GM18870 (cell line): ENCODE results near the gene MCF2L.
"Not testable (repeated sequence)": the region's sequence is repeated elsewhere in the genome, so short reads cannot be mapped to it uniquely, and the experiment has no call there.

Experiments
- ATAC-seq: cut with Tn5 transposase; IDR thresholded peaks from one replicate; pipeline ENCODE4 v1.9.1; 2021; ENCODE audit warnings: moderate library complexity; ENCODE audit not compliant: unreplicated experiment

MCF2L gene

DNA sequence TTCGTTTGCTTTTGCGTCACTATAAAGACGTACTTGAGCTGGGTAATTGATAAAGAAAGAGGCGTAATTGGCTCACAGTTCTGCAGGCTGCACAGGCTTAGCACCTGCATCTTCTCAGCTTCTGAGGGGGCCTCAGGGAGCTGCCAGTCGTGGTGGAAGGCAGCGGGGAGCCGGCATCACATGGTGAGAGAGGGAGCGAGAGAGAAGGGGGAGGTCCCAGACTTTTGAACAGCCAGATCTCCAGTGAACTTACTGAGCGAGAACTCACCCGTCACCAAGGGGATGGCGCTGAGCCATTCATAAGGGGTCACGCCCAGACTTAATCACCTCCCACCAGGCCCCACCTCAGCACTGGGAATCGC, 77.8 kb downstream of the MCF2L start:
- ATAC-seq: no peak

DNA sequence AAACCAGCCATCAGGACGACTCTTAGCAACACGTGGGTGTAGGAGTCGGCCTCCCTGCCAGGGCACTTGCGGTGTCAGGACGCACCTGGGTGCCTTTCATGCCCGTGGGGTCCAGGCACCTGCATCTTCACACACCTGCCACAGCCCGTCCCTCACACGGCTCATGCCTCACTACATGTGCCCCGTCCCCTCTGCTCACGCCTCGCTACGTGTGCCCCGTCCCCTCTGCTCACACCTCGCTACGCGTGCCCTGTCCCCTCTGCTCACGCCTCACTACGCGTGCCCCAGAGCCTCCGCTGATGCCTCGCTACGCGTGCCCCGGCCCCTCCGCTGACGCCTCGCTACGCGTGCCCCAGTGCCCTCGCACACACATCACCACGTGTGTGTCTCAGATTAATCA, 78.6 kb downstream of the MCF2L start:
- ATAC-seq: no peak

DNA sequence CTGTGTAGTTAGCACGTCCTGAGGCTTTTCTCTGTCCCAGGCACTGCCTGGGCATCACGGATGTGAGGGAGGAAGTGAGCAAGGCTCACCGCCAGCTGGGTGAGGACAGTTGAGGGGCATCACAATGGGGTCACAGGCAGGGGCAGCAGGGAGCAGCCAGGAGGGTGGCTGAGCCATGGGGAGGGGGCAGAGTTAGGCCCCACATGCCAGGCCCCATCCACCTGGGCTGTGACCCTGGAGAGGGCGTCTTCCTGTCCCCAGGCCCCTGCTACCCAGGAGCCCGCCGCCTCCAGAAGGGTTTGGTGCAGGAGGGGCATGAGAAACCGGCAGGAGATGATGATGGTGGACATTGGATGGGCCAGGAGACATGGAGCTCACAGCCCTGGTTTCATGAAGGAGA, 79.8 kb downstream of the MCF2L start:
- ATAC-seq: no peak

DNA sequence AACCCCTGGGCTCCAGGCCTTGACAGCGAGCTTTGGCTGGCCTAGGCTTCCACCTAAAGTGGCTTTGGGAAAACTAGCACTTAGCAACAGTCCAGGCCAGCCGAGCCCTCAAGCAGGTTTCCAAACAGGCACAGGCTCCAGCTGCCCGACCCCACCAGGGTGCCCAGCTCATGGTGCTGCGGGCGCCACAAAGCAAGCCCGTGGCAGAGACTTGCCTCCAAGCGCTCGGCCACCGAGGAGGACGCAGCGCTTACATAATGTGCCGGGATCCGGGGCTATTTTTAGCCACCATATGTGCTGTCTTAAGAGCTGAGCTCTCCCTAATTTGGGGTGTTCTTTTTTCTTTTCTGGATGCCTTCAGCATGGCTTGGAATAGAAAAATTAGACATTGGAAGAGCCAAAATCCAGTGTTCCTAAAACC, 80.5 kb downstream of the MCF2L start:
- no peak for ATAC-seq

DNA sequence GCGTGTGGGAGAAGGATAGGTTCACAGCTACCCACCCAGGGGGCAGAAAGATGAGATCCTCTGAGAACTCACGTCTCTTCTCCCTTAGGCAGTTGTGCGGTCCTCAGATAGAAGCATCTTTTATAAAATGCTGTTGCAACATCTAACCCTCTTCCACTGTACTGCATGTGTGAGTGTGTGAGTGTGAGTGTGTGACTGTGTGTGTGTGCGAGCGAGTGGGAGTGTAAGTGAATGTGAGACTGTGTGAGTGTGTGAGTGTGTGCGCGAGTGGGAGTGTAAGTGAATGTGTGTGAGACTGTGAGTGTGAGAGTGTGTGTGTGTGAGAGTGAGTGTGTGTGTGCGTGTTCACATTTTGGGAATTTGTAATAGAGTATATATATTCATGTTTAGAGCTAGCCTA, 81.0 kb downstream of the MCF2L start:
- ATAC-seq: no peak

DNA sequence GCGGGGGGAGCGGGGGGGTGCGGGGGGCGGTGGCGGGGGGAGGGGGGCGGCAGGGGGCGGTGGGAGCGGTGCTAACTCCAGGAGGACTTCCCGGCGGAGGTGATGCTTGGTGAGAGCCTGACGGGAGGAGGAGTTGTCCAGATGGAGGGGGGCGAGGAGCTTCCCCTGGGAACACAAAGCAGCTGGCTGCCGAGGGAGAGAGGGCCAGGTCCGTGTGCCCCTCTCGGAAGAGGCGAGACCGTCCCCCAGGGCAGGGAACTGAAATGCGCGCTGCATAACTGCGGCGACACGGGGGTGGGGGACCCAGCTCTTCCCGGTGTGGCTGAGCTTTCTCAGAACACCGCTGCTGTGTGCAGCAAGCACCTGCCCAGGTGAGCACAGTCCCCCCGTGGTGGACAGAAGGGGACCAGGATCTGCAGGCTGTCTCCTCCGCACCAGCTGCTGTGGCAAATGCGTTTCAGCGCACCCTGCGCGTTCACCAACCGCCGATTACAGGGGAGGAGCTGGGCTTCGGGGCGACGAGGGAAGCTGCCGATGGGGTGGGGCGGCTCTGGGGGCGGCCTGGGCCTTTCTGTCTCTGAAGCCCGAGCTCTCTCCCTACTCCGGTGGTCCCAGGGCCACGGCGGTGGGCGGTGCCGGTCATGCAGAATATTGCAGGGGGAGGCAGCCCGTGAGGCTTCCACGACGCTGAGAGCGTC, 81.9 kb downstream of the MCF2L start:
- no peak for ATAC-seq

DNA sequence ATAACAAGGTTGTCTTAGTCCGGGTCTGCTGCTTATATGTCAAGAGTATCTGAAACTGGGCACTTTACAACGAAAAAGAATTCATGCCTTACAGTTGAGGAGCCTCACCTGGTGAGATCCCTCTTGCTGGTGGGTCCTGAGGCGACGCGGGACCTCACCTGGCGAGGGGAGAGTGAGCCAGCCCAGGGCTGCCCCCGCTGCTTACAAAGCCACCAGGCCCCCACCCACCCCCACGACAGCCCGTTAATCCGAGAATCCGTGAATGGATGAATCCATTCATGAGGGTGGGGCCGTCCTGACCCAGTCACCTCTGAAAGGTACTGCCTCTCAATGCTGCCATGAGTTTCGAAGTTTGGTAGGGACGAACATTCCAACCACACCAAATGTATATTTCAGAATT, 82.6 kb downstream of the MCF2L start:
- no peak for ATAC-seq

DNA sequence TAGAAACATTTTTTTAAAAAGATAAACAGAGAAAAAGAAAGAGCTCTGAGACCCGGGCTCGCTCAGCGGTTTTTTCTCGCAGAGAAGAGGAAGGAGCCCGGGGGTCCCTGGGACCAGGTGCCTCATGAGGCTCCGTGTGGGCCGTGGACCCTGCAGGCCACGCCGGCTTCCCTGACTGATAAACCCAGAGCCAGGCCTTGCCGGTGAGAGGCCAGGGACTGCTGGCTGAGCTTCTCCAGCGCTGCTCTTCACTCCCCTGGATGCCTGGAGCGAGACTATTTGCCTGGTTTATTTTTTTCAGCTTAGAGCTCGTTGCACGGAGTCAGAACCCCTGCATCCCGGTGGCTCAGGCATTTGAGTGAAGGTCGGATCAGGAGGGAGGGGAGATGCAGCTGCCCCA, 83.2 kb downstream of the MCF2L start:
- ATAC-seq: no peak

DNA sequence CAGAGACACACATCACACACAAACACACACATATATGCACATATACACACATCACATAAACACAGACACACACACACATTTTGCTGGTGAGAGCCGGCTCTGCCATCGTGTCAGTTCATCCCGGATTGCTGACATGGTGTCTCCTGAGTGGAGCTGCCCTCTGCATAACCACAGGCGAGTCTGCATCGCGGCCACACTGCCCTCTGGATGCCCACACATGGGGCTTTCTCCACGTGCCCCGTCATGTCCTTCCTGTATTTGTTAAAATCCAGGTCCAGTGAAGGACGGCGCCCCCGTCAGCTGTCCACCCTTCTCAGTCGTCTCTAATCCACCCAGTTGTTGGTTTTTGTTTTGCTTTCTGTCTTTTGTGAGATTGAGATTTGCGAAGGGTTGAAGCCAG, 84.0 kb downstream of the MCF2L start:
- ATAC-seq: no peak

DNA sequence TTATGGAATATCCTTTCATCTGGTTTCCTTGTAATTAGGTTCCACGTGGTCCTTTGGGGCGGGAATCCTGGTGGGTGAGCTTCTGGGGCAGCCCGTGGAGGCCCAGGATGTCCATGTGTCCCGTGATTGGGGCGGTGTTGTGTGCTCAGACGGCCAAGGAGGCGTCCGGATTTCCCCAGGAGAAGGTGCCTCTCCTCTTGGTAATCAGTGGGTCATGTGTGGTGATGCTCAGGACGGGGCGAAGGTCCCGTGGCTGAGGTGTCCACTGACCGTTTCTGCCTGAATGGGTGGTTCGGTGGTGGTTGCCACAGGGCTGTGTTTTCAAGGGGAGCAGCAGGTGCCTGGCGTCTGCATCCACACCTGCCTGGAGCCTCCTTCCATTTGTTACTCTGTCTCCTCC, 84.4 kb downstream of the MCF2L start:
- ATAC-seq: no peak

DNA sequence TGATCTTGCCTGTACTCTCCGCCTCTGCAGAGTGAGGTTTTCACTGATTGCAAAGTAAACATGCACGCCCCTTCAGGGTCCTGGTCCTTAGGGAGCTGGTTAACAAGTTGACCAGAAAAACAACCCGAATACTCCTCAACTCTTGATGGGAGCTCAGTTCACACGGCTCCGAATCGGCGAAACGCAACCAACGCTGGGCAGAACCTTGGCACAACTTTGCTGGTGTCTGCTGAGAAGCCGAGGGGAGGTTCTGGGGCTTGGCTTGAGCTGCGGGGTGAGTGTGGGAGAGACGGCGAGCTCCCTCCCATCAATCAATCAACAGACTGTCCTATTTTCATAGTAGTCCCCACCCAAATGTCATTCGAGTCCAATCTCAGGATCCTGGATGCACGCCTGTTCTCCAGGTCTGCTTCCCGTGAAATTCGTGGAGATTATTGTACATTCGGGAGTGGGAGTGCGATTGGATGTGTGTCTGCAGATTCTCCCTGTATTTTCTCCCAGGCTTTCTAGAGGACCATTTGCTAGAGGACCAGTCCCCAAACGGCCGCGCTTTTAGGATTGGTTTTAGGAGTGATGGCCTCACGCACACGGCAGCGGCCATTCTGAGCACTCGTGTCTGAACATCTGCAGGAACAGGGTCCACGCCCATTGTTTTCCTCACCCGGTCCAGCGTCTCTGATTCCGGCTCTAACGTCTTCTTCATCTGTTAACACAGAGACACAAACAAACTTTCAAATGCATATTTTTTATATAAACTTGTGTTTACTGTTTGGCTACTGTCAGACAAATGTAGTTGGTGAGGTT, 85.0 kb downstream of the MCF2L start:
- no peak for ATAC-seq

DNA sequence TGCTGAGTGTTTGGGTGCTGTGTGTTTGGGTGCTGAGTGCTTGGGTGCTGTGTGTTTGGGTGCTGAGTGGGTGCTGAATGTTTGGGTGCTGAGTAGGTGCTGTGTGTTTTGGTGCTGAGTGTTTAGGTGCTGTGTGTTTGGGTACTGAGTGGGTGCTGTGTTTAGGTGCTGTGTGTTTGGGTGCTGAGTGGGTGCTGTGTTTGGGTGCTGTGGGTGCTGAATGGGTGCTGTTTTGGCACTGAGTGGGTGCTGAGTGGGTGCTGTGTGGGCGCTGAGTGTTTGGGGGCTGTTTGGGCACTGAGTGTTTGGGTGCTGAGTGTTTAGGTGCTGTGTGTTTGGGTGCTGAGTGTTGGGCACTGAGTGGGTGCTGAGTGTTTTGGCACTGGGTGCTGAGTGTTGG, 88.1 kb downstream of the MCF2L start:
- no peak for ATAC-seq

DNA sequence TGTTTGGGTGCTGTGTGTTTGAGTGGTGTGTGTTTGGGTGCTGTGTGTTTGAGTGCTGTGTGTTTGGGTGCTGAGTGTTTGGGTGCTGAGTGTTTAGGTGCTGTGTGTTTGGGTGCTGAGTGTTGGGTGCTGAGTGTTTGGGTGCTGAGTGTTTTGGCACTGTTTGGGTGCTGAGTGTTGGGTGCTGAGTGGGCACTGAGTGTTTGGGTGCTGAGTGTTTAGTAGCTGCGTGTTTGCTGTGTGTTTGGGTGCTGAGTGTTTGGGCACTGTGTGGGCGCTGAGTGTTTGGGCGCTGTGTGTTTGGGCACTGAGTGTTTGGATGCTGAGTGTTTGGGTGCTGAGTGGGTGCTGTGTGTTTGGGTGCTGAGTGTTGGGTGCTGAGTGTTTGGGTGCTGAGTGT, 88.5 kb downstream of the MCF2L start:
- ATAC-seq: not testable (repeated sequence)

DNA sequence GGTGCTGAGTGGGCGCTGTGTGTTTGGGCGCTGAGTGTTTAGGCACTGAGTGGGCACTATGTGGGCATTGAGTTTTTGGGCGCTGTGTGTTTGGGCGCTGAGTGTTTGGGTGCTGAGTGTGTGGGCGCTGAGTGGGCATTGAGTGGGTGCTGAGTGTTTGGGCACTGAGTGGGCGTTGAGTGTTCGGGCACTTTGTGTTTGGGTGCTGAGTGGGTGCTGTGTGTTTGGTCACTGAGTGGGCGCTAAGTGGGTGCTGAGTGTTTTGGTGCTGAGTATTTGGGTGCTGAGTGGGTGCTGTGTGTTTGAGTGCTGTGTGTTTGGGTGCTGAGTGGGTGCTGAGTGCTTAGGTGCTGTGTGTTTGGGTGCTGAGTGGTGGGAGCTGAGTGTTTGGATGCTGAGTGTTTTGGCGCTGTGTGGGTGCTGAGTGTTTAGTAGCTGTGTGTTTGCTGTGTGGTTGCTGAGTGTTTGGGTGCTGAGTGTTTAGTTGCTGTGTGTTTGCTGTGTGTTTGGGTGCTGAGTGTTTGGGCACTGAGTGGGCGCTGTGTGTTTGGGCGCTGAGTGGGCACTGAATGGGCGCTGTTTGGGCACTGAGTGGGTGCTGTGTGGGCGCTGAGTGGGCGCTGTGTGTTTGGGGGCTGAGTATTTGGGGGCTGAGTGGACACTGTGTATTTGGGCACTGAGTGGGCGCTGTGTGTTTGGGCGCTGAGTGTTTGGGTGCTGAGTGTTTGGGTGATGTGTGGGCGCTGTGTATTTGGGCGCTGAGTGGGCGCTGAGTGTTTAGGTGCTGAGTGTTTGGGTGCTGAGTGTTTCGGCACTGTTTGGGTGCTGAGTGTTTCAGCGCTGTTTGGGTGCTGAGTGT, 89.3 kb downstream of the MCF2L start:
- no peak for ATAC-seq

DNA sequence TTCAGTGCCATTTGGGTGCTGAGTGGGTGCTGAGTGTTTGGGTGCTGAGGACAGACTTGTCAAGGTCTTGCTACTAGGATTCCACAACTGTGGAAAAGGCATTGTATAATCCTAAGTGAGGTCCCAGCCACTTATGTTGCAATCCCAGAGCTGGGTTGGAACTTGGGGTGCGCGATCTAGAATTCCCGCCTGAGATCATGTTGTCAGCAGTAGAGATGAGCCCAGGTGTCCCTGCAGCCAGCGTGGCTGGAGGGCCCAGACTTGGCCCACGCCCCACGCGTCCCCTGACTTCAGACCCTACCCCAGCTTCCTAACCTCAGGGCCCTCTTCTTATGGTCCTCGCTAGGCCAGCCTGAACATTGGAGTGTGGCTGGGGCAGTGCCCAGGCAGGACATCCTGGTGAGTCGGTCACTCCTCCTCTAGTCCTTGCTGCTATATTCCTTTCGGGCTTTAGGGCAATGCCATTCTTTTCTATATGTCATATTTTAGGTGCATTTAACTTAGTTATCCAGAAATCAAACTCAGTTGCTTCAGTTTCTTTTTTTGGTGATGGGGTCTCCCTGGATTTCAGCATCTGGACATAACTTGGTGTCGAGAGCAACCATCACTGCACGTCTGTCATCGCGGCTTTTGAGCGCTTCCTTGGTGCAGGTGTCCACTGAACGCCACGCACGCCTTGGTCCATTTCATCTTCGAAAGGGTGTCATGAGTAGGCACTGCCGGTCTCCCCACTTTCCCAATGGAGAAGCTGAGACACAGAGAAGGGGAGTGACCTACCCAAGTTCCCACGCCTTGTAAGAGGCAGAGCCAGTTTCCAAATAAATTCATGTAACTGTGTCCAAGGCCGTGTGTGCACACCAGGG, 90.2 kb downstream of the MCF2L start:
- no peak for ATAC-seq

DNA sequence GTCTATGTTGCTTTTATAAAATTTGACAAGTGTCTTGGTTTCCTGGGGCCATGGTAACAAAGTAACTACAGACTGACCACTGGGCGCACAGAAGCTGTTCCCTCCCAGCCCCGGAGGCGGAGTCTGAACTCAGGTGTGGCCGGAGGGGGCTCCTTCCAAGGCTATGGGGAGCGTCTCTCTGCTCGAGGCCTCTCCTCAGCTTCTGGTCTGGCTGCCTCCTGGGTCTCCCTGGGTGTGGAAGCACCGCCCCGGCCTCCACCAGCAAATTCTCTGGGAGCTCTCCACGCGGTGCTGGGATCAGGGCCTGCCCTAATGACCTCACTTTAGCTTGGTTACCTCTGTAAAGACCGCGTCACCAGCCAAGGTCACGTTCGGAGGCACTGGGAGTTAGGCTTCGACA, 90.9 kb downstream of the MCF2L start:
- ATAC-seq: no peak

DNA sequence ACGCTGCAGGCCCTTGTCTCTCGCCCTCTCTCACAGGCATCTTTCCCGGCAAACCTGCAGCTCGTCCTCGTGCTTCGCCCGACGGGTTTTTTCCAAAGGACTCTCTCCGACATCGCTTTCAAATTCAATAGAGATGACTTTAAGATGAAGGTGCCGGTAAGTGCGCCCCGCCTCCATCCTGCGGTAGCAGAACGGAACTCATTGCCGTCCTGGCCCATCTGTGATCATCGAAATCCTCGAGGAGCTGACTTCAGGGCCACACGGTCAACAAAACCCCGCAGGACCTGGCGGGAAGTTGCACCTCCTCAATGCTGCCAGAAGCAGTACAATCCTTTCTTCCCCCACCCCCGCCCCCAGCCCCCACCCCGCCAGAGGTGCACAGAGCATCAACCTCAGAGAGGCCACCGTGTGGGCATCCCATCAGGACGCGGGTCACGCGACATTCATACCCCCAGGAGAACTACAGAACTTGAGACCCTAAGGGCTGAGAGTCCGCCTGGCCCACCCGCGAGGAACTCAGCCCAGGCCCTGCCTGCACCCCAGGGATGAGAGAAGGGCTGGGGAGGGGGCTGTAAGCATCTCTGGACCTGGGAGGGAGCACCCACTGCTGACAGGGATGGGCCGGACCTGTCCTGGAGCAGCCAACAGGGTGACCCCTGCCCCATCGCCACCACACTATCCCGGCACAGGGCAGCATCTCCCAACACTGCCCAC, 91.7 kb downstream of the MCF2L start:
- no peak for ATAC-seq

DNA sequence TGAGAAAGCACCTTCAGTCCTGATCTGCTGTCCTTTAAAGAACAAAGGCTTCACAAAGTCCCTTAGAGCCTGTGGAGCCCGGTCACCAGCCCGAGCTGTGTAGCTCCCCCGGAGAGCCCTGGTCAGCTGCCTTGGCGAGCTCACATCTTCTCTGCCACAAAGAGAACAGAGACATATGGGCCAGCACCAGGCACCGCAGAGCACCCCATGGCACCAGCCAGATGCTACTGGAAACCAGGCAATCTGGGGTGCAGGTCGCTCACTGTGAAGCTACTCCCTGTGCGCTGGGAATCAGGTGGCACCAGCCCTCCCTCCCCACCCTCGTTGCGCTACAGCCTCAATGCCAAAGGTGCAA, 92.2 kb downstream of the MCF2L start:
- ATAC-seq: no peak

DNA sequence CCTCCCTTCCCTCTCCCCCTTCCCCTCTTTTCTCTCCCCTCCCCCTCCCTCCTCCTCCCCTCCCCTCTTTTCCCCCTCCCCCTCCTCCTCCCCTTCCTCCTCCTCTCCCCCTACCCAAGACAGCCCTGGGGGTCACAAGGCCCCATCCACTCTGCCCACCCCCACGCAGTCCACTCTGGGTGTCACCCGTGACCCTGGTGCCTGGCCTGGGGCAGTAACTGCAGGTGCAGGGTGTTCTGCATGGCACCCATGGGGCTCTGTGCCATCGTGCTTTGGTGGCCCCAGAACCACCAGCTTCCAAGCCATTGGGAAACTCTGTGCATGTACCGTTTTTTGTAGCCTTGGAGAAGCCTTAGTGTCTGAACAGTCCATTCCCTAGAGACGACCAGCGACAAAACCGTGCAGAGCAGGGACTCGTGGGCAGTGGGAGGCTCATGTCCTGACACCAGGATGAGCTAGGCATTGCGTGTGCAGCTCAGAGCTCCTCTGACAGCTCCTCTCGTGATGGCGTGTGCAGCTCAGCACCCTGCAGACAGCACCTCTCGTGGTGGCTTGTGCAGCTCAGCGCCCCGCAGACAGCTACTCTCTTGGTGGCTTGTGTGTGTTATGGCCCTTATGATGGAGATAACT, 92.9 kb downstream of the MCF2L start:
- ATAC-seq: no peak

DNA sequence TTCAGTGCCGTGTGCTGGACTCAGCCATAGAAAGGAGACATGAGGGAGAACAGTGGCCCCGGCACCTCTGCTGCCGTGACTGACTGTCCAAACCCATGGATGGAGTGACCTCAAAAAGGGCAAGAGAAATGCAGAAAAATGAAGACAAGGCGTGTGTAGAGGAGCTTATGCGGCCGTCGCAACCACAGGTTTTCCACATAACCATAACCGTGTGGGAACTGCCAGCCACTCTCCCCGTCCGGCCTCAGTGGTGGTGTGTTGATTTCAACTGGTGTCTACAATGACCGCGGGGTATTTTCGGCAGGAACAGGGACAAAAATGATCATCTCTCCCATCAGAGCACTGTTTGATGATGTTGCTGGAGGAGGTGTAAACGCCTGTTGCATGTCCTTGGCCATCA, 93.7 kb downstream of the MCF2L start:
- no peak for ATAC-seq
